ENCODE data around the gene DGUOK.

GRCh38 chr2:73921581-73921980 is 5.1 kb upstream of the DGUOK start:
- TF ChIP-seq CTCF (IDR thresholded peaks at IDR 0.05) (no peak), POLR2A (IDR thresholded peaks at IDR 0.05) (no peak), POLR2AphosphoS5 (IDR thresholded peaks at IDR 0.05) (no peak)

All from prostate gland (tissue), 2 donors.